ENCODE measurements around the gene GZMB.
"Not testable (repeated sequence)": the region's sequence is repeated elsewhere in the genome, so short reads cannot be mapped to it uniquely, and the experiment has no call there.

Gene GZMB

GRCh38 chr14:24634158-24634557 is at the start of gene GZMB:
Gene GZMB, minus strand, starts transcription at chr14:24634190. Its CDS starts 30 bp downstream, at chr14:24634160.
- DNase-seq (ENCODE audit: low spot score) = no peak

DNA sequence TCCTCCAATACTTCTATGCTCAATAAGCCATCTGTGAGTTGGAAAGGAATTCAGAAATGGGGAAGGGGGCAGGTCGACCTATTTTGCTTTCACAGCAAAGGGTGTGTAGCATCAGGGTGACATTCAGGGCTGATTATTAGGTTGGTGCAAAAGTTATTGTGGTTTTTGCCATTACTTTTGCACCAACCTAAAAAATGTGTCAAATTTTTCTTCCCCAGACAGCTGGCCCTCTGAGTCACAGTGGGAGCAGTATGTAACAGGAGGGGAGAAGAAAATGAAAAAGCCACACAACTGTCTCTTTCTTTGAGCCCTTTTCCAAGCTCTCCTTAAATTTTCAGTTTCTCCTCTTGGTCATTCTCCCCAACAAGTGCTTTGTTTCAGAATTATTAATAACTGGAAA is 47.1 kb upstream of the GZMB start:
- DNase-seq (ENCODE audit: low spot score) = no peak

DNA sequence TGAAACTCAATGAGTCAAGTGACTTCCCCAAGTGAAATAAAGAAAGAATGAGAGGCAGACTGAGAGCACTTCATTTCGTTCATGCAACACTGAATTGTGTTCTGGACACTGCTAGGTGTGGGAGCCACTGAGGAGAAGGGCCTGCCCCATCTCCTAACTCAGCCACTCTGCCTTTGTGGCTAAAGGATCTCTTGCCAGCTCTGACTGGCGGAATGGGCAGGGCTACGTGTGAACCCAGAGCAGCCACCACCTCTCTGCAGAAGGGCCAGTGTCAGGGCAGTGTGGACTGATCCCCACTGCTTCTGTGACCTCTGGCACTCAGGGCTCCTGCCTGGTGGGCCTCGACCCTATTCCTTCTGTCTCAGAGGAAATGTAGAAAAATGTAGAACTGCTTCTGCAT is 46.5 kb upstream of the GZMB start:
- no peak for DNase-seq (ENCODE audit: low spot score)

- DNase-seq (ENCODE audit: low spot score) = no peak
Observed at GRCh38 chr14:24679248-24679961, 45.4 kb upstream of the GZMB start.

DNA sequence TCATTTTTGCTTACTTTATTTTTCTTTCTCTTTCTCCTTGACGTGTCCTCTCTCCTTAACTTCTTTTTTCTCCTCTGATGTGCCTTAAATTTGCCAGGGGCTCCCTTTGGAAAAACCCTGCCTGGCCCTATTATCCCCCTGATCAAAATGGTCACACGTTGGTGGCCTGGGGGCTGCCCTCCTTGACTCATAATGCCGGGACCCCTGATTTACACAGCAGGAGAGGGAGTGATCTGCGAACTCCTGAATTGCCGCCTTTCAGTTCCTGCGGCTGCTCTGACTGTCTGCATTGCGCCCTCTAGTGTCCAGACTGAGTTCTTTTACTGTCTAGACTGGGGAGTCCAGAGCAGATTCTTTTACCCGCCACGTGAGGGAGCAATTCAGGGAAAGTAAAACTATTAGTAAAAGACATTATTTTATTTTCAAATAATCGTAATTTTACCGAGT is 44.8 kb upstream of the GZMB start:
- peak; percentile 93 for DNase-seq (ENCODE audit: low spot score)

DNA sequence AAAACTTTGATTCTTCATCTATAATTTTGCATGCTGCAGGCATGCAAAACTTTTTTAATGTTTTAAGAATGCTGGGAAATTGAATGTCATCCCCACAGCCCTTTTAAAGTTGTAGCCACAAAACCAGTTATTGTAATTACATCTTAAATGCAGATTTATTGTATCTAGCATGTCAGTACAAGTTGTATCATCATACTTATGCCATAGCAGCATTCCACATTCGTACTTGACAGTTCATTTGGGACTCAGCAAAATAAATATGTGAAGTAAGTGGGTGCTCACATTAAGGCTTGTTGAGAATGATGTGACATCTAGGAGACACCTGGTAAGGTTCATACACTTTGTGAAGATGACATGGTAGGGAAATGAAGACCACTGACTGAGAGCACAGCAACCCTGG is 44.0 kb upstream of the GZMB start:
- DNase-seq (ENCODE audit: low spot score) = no peak

- peak; percentile 46 for DNase-seq (ENCODE audit: low spot score)
Observed at GRCh38 chr14:24674204-24674970, 40.4 kb upstream of the GZMB start.

- DNase-seq (ENCODE audit: low spot score) = peak; percentile 5
Observed at GRCh38 chr14:24673534-24674203, 39.7 kb upstream of the GZMB start.

DNA sequence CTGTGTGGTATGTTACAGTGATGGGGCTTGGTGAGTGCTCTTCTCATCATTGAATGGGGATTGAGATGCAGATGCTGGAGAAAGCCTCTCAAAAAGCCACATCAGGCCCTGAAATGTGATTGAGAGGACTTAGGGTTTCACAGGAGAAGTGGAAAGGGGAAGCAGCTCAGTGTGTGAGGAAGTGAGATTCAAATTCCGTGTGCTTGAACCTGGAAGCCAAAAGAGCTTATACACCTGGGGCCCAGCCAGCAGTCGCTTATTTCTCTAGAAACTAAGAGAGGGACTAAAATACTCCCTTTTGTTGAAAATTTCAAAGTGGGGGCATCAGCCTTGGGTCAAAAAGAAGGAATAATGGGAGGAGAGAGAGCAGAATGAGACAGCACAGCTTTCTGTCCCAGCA is 39.1 kb upstream of the GZMB start:
- peak; percentile 37 for DNase-seq (ENCODE audit: low spot score)

GRCh38 chr14:24670594-24670993 is 36.6 kb upstream of the GZMB start:
- DNase-seq (ENCODE audit: low spot score) = no peak

DNA sequence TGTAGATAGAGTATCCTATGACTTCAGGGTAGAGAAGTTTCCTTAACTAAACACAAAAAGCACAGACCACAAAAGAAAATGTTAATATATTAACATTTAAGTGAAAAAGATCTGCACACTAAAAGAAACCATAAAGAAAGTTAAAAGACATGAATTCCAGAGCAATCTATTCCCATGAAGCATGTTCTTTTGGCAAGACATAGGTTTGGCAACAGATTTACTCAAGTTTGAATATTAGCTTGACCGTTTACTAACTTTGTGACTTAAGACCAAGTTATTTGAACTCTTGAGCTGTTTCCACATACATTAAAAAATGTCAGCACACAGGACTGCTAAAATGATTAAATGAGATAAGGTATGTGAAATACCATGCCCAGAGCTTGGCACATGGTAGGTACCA is 35.7 kb upstream of the GZMB start:
- no peak for DNase-seq (ENCODE audit: low spot score)

- peak; percentile 8 for DNase-seq (ENCODE audit: low spot score)
Observed at GRCh38 chr14:24665440-24665991, 31.5 kb upstream of the GZMB start.

- DNase-seq (ENCODE audit: low spot score) = no peak
Observed at GRCh38 chr14:24664366-24664765, 30.4 kb upstream of the GZMB start.

GRCh38 chr14:24662753-24663152 is 28.8 kb upstream of the GZMB start:
- no peak for DNase-seq (ENCODE audit: low spot score)

GRCh38 chr14:24659916-24660570 is 26.1 kb upstream of the GZMB start:
- DNase-seq (ENCODE audit: low spot score) = no peak

DNA sequence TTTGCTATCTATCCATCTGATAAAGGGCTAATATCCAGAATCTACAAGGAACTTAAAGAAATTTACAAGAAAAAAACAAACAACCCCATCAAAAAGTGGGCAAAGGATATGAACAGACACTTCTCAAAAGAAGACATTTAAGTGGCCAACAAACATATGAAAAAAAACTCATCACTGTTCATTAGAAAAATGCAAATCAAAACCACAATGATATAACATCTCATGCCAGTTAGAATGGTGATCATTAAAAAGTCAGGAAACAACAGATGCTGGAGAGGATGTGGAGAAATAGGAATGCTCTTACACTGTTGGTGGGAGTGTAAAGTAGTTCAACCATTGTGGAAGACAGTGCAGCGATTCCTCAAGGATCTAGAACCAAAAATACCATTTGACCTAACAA is 14.4 kb upstream of the GZMB start:
- DNase-seq (ENCODE audit: low spot score) = not testable (repeated sequence)

DNA sequence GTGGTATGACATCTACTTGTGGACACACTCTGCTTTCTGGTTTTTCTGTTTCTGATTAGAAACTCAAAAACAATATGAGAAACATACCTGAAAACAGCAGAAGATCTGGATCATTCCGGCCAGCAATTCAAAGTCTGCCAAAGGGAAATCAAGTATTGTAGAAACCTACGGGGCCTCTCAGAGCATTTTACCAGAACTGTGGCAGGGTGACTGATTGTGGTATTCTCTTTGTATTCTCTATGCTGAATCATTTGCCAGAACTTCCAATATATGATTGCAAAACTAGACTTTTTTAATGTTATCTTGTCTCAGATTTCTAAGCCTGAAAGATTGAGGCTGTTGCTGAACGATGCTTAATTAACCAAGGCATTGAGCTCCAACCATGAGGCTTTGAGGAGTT is 5.9 kb upstream of the GZMB start:
- DNase-seq (ENCODE audit: low spot score) = no peak

GRCh38 chr14:24639270-24639669 is 5.3 kb upstream of the GZMB start:
- DNase-seq (ENCODE audit: low spot score) = no peak

GRCh38 chr14:24633353-24633752 is 637 bp downstream of the GZMB start:
- DNase-seq (ENCODE audit: low spot score) = no peak

- no peak for DNase-seq (ENCODE audit: low spot score)
Observed at GRCh38 chr14:24632761-24633160, 1.2 kb downstream of the GZMB start.

- no peak for DNase-seq (ENCODE audit: low spot score)
Observed at GRCh38 chr14:24632336-24632735, 1.7 kb downstream of the GZMB start.

DNA sequence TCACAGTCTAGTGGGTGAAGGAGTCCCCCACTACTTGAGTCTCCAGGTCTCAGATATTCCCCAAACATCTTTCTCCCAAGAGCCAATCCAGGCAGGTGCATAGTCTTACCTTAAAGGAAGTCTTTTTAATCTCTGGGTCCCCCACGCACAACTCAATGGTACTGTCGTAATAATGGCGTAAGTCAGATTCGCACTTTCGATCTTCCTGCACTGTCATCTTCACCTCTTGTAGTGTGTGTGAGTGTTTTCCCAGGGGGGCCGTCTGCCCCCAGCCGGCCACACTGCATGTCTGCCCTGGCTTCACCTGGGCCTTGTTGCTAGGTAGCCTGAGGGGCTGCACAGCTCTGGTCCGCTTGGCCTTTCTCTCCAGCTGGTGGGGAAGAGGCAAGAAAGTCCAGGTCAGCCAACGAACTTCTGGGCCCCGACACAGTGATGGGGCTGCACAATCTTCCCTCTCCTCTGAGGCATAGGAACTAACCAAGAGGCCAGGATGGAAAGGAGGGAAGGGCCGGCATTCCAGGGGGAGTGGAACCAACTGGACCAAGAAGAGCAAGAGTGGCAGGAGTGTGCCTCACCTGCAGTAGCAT is 2.1 kb downstream of the GZMB start:
- DNase-seq (ENCODE audit: low spot score) = no peak
